Progenitor cell of endocrine pancreas (in vitro differentiated cells): ENCODE measurements around the gene DNAH8. TPM values are rescaled to one million over a fixed set of nuclear protein-coding genes. Genes with fewer than 3 reads are reported as not detected.

Experiments used
- DNase-seq: peaks from one replicate; pipeline ENCODE4 v3.0.0; 2021; ENCODE audit warnings: low spot score; ENCODE audit not compliant: unreplicated experiment
- H3K27ac Mint-ChIP-seq: 2 replicates; pipeline ENCODE4 v1.8.0; 2021; ENCODE audit warnings: mild to moderate bottlenecking, moderate library complexity, mixed read lengths
- H3K27me3 Mint-ChIP-seq: 2 replicates; pipeline ENCODE4 v1.8.0; 2021; ENCODE audit warnings: mixed read lengths
- H3K36me3 Mint-ChIP-seq: 2 replicates; pipeline ENCODE4 v1.8.0; 2022; ENCODE audit warnings: mixed read lengths; ENCODE audit not compliant: insufficient read depth
- H3K4me1 Mint-ChIP-seq: 2 replicates; pipeline ENCODE4 v1.8.0; 2021; ENCODE audit warnings: low read depth, mixed read lengths
- H3K4me3 Mint-ChIP-seq: 2 replicates; pipeline ENCODE4 v1.8.0; 2021; ENCODE audit warnings: low read depth, mild to moderate bottlenecking, moderate library complexity, mixed read lengths
- H3K9me3 Mint-ChIP-seq: 2 replicates; pipeline ENCODE4 v1.8.0; 2021; ENCODE audit warnings: low read depth, mixed read lengths
- total RNA-seq: library from RNA; stranded (reverse); gene quantifications from 2 replicates; pipeline ENCODE4 v1.2.1, GENCODE V29; 2021
- TF ChIP-seq, protein P1 (sequence below): fragments of 200-600 bp; sonication (generic); IDR thresholded peaks from one replicate; pipeline ENCODE4 v1.5.0; 2021; ENCODE audit warnings: antibody characterized with exemption, mild to moderate bottlenecking; ENCODE audit not compliant: unreplicated experiment

Gene DNAH8
- total RNA-seq, 1 donor from 2014 or later: 0.12 TPM

DNA sequence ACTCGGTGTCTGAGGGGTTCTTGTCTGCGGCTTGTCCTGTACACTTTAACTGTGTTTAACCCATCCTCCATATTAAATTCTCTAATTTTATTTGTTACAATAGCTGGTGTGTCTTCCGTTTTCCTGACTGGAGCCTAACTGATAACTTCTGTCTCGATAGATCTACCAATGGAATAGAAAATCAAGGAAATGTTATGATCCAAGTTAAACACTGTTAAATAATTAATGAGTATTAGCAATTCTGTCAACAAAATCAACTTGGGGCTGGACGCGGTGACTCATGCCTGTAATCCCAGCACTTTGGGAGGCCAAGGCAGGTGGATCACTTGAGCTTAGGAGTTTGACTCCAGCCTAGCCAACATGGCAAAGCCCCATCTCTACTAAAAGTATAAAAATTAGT, 81.7 kb downstream of the DNAH8 start:
- TF ChIP-seq, protein P1, sequence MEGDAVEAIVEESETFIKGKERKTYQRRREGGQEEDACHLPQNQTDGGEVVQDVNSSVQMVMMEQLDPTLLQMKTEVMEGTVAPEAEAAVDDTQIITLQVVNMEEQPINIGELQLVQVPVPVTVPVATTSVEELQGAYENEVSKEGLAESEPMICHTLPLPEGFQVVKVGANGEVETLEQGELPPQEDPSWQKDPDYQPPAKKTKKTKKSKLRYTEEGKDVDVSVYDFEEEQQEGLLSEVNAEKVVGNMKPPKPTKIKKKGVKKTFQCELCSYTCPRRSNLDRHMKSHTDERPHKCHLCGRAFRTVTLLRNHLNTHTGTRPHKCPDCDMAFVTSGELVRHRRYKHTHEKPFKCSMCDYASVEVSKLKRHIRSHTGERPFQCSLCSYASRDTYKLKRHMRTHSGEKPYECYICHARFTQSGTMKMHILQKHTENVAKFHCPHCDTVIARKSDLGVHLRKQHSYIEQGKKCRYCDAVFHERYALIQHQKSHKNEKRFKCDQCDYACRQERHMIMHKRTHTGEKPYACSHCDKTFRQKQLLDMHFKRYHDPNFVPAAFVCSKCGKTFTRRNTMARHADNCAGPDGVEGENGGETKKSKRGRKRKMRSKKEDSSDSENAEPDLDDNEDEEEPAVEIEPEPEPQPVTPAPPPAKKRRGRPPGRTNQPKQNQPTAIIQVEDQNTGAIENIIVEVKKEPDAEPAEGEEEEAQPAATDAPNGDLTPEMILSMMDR: no peak
- Mint-ChIP-seq H3K4me3 (no peak overlapping the region), H3K9me3 (no peaks in the 10 kb centered on the region), H3K27me3 (no peaks in the 10 kb centered on the region), H3K4me1 (peaks cover 26% of the 10 kb centered on the region), H3K36me3 (no peaks in the 10 kb centered on the region), H3K27ac (peak overlapping the region; percentile 87)
- DNase-seq: no peak

DNA sequence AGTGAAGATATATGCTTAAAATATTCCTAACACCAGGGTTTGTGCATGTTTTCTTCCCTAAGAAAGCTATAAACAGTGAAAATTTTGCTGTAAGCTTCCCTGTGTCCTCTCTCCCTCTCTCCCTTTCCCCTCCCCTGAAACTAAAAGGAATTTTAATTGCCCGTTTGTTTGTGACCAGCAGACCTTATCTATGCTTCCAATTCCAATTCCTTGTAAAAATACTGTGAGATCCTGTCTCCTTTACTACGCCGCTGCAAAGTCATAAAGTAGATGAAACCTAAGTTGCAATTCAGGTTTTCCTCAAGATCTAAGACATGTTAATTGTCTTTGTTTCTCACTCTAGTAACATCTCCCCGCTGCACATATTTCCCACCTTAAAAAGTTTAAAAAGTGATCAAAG, 82.3 kb downstream of the DNAH8 start:
- H3K27me3 Mint-ChIP-seq: no peaks in the 10 kb centered on the region
- TF ChIP-seq, protein P1: no peak
- H3K4me1 Mint-ChIP-seq: peaks cover 26% of the 10 kb centered on the region
- no peaks in the 10 kb centered on the region for H3K36me3 Mint-ChIP-seq
- peak overlapping the region; percentile 87 for H3K27ac Mint-ChIP-seq
- DNase-seq: no peak
- H3K4me3 Mint-ChIP-seq: peak overlapping the region; percentile 8
- H3K9me3 Mint-ChIP-seq: no peaks in the 10 kb centered on the region

DNA sequence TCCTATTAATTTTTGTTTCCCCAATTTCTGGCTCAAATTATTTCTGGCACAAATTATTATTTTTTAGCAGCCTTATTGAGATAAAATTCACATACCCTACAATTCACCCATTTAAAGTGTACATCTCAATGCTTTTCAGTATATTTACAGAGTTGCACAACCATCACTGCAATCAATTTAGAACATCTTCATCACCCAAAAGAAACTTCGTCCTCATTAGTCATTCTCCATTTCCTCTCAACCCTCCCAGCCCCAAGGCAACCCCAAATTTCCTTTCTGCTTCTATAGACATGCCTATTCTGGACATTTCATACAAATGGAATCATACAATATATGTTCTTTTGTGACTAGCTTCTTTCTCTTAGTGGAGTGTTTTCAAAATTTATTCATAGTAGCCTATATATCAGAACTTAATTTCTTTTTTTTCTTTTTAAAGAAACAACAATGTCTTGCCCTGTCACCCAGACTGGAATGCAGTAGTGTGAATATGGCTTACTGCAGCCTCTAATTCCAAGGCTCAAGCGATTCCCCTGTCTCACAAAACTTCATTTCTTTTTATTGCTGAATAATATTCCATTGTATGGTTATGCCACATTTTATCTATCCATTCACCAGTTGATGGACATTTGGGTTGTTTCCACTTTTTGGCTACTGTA, 84.5 kb downstream of the DNAH8 start:
- Mint-ChIP-seq H3K27me3 (no peaks in the 10 kb centered on the region), H3K27ac (peak overlapping the region; percentile 4), H3K9me3 (no peaks in the 10 kb centered on the region), H3K4me3 (no peak overlapping the region), H3K4me1 (peaks cover 30% of the 10 kb centered on the region), H3K36me3 (no peaks in the 10 kb centered on the region)
- DNase-seq: no peak
- TF ChIP-seq, protein P1: no peak

DNA sequence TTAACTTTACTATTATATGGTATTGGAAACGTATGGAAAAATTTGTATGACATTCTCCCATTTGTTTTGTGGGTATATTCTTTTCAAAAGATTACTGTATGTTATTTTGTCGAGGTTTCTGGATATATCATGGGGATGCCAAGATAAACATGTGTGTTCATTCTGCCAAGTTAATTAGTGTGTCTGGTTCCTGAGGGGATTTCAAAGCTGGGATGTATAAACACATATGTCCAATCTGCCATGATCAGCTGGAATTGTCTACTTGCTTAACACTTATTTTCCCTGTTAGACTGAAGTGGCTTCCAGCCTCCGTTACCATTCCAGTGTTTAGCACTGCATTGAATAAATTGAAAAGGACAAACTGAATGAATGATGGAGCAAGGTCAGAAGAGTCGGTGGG, 86.2 kb downstream of the DNAH8 start:
- TF ChIP-seq, protein P1: no peak
- no peak for DNase-seq
- Mint-ChIP-seq H3K9me3 (no peaks in the 10 kb centered on the region), H3K36me3 (no peaks in the 10 kb centered on the region), H3K4me3 (no peak overlapping the region), H3K27ac (no peak overlapping the region), H3K27me3 (peaks cover 6% of the 10 kb centered on the region), H3K4me1 (peaks cover 25% of the 10 kb centered on the region)

DNA sequence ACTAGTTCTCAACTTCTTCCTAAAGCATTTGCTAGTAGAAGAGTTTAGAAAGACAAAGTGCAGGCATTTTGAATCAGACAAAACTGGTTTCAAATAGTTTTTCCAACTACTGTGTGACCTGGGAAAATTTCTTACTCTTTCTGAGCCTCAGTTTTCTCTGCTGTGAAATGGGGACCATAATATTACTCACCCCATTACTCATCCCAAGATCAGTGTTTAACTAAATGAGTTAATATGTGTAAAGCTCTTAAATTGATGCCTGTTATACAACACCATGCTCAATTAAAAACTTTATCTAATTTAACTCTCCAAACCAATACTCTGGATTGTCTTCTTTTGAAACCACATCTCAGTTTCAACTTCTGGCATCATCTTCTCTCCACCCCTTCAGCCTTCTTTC, 87.4 kb downstream of the DNAH8 start:
- no peaks in the 10 kb centered on the region for H3K36me3 Mint-ChIP-seq
- no peak for DNase-seq
- H3K4me3 Mint-ChIP-seq: no peak overlapping the region
- no peak overlapping the region for H3K27ac Mint-ChIP-seq
- H3K27me3 Mint-ChIP-seq: peaks cover 8% of the 10 kb centered on the region
- TF ChIP-seq, protein P1: no peak
- H3K4me1 Mint-ChIP-seq: peaks cover 15% of the 10 kb centered on the region
- no peaks in the 10 kb centered on the region for H3K9me3 Mint-ChIP-seq
